Gastroesophageal sphincter (tissue), 3 donors: ENCODE data around the gene METTL3.

Experiments used
- CTCF ChIP-seq, 4 experiments: fragments of 200-600 bp in 2 of 4; fragments of 450-650 bp in 2 of 4; sonication (generic) in 1 of 4; IDR thresholded peaks; one replicate each; pipeline ENCODE4 v1.5.1; 2017 to 2019; ENCODE audit warnings: antibody characterized with exemption in 4 of 4, mild to moderate bottlenecking in 2 of 4, moderate library complexity in 2 of 4
- EP300 ChIP-seq: sonication (generic); formaldehyde crosslinking; IDR thresholded peaks from one replicate; pipeline ENCODE4 v1.6.1; 2017; ENCODE audit warnings: antibody characterized with exemption, mild to moderate bottlenecking
- POLR2A ChIP-seq, 2 donors: fragments of 450-650 bp; IDR thresholded peaks; one replicate each; pipeline ENCODE4 v1.6.1; 2017; ENCODE audit warnings: antibody characterized with exemption in 2 of 2, mild to moderate bottlenecking in 2 of 2, moderate library complexity in 1 of 2
- POLR2AphosphoS5 ChIP-seq: sonication (generic); formaldehyde crosslinking; IDR thresholded peaks from one replicate; pipeline ENCODE4 v1.6.1; 2017; ENCODE audit warnings: antibody characterized with exemption

- TF ChIP-seq EP300 (no peak), CTCF (IDR thresholded peaks at IDR 0.05) (peak in 3 of 4 experiments; percentile 27 to 68 (median 57)), POLR2A (IDR thresholded peaks at IDR 0.05) (peak in 1 of 2 donors; percentile 27), POLR2AphosphoS5 (peak; percentile 56)
Measured at GRCh38 chr14:21455912-21456667, 55.0 kb downstream of the METTL3 start, which contains the start of gene CHD8.
